Measurements from ENCODE around the gene ECPAS.
"Not testable (repeated sequence)": the region's sequence is repeated elsewhere in the genome, so short reads cannot be mapped to it uniquely, and the experiment has no call there.

Gene ECPAS

GRCh38 chr9:111411266-111411665, 72.9 kb downstream of the ECPAS start (continued):
- TF ChIP-seq TOX (CRISPR knock-in tag; IDR thresholded peaks at IDR 0.05; ENCODE audit: borderline replicate concordance): no peak

GRCh38 chr9:111407813-111408212, 76.4 kb downstream of the ECPAS start:
- TF ChIP-seq ZNF565 (CRISPR knock-in tag; conservative IDR thresholded peaks at IDR 0.05; ENCODE audit: low read depth): no peak
- TF ChIP-seq ZNF70 (CRISPR knock-in tag; IDR thresholded peaks at IDR 0.05): no peak
- no peak for TF ChIP-seq ARNTL (CRISPR knock-in tag; IDR thresholded peaks at IDR 0.05; ENCODE audit: borderline replicate concordance, low read depth)
- no peak for TF ChIP-seq RARB (CRISPR knock-in tag; IDR thresholded peaks at IDR 0.05)
- TF ChIP-seq TSHZ2 (CRISPR knock-in tag; IDR thresholded peaks at IDR 0.05): no peak
- TF ChIP-seq BACH2 (CRISPR knock-in tag; IDR thresholded peaks at IDR 0.05; ENCODE audit: borderline replicate concordance): no peak
- TF ChIP-seq TCF4 (CRISPR knock-in tag; IDR thresholded peaks at IDR 0.05; ENCODE audit: borderline replicate concordance): no peak
- TF ChIP-seq ESRRG (CRISPR knock-in tag; IDR thresholded peaks at IDR 0.05): no peak
- no peak for TF ChIP-seq ISL1 (CRISPR knock-in tag; IDR thresholded peaks at IDR 0.05)
- no peak for TF ChIP-seq CREB5 (CRISPR knock-in tag; IDR thresholded peaks at IDR 0.05; ENCODE audit: low read depth)
- no peak for TF ChIP-seq CSDC2 (CRISPR knock-in tag; IDR thresholded peaks at IDR 0.05)
- TF ChIP-seq GLIS3 (CRISPR knock-in tag; IDR thresholded peaks at IDR 0.05): no peak
- no peak for TF ChIP-seq ZC3H10 (CRISPR knock-in tag; IDR thresholded peaks at IDR 0.05)
- no peak for TF ChIP-seq POU6F1 (CRISPR knock-in tag; IDR thresholded peaks at IDR 0.05; ENCODE audit: borderline replicate concordance, low read depth)
- no peak for TF ChIP-seq ZFP30 (CRISPR knock-in tag; IDR thresholded peaks at IDR 0.05)
- TF ChIP-seq SNAI2 (CRISPR knock-in tag; IDR thresholded peaks at IDR 0.05): no peak
- TF ChIP-seq CSRNP3 (CRISPR knock-in tag; IDR thresholded peaks at IDR 0.05): no peak
- no peak for TF ChIP-seq TOX (CRISPR knock-in tag; IDR thresholded peaks at IDR 0.05; ENCODE audit: borderline replicate concordance)
- no peak for TF ChIP-seq PATZ1 (CRISPR knock-in tag; IDR thresholded peaks at IDR 0.05; ENCODE audit: borderline replicate concordance)
- no peak for TF ChIP-seq PPARA (CRISPR knock-in tag; IDR thresholded peaks at IDR 0.05; ENCODE audit: borderline replicate concordance)
- no peak for ATAC-seq

GRCh38 chr9:111405701-111406100, 78.5 kb downstream of the ECPAS start:
- no peak for TF ChIP-seq ZFP30 (CRISPR knock-in tag; IDR thresholded peaks at IDR 0.05)
- TF ChIP-seq SNAI2 (CRISPR knock-in tag; IDR thresholded peaks at IDR 0.05): no peak
- no peak for TF ChIP-seq TOX (CRISPR knock-in tag; IDR thresholded peaks at IDR 0.05; ENCODE audit: borderline replicate concordance)
- no peak for TF ChIP-seq BACH2 (CRISPR knock-in tag; IDR thresholded peaks at IDR 0.05; ENCODE audit: borderline replicate concordance)
- TF ChIP-seq PATZ1 (CRISPR knock-in tag; IDR thresholded peaks at IDR 0.05; ENCODE audit: borderline replicate concordance): no peak
- TF ChIP-seq ARNTL (CRISPR knock-in tag; IDR thresholded peaks at IDR 0.05; ENCODE audit: borderline replicate concordance, low read depth): no peak
- no peak for TF ChIP-seq OSR1 (CRISPR knock-in tag; IDR thresholded peaks at IDR 0.05)
- no peak for TF ChIP-seq GLIS3 (CRISPR knock-in tag; IDR thresholded peaks at IDR 0.05)
- TF ChIP-seq CSDC2 (CRISPR knock-in tag; IDR thresholded peaks at IDR 0.05): no peak
- TF ChIP-seq CREB5 (CRISPR knock-in tag; IDR thresholded peaks at IDR 0.05; ENCODE audit: low read depth): no peak
- TF ChIP-seq CSRNP3 (CRISPR knock-in tag; IDR thresholded peaks at IDR 0.05): no peak
- TF ChIP-seq TCF4 (CRISPR knock-in tag; IDR thresholded peaks at IDR 0.05; ENCODE audit: borderline replicate concordance): no peak
- ATAC-seq: no peak

- ATAC-seq: not testable (repeated sequence)
These were observed 82.7 kb downstream of the ECPAS start for GRCh38 chr9:111401486-111401885.
